Kasumi-1 (cell line): ENCODE results near the gene ZDHHC14.
"Not testable (repeated sequence)": the region's sequence is repeated elsewhere in the genome, so short reads cannot be mapped to it uniquely, and the experiment has no call there.

Experiments used
- DNase-seq, 2 experiments: peaks; one replicate each; lab custom pipeline; 2025; lab: John Stamatoyannopoulos, UW

The ZDHHC14 gene

DNA sequence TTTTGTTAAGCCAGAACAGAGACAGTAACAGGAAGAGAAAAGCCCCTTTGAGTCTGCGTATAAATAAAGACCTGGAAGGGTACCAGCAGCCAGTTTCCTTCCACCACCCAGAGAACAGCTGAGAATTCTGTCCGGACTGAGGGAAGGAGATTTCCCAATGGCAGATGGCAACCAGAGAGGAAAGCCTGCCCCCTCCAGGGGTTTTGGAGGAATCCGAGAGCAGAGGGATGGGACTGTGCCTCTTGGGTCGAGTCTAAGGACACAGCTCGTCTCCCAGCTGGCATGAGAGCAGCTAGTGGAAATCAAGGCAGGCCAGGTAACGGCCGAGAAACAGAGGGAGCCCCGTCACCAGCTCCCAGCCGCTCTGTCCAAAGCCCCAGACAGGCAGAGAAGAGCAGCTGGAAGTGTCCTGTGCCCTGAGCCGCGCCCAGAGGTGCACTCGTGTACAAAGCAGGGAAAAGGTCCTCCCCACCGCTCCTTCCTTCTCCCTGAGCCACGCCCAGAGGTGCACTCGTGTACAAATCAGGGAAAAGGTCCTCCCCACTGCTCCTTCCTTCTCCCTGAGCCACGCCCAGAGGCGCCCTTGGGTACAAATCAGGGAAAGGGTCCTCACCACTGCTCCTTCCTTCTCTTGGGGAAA is 308.1 kb downstream of the ZDHHC14 start:
- DNase-seq = no peak

GRCh38 chr6:157689875-157690274 is 308.9 kb downstream of the ZDHHC14 start:
- no peak for DNase-seq

- DNase-seq = no peak
Observed at GRCh38 chr6:157690441-157691210, 309.6 kb downstream of the ZDHHC14 start.

DNA sequence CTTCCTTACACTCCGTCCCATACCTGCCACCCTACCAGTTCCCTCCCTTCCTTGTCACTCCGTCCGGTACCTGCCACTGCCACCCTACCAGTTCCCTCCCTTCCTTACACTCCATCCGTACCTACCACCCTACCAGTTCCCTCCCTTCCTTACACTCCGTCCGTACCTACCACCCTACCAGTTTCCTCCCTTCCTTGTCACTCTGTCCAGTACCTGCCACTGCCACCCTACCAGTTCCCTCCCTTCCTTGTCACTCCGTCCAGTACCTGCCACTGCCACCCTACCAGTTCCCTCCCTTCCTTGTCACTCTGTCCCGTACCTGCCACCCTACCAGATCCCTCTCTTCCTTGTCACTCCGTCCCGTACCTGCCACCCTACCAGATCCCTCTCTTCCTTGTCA is 310.6 kb downstream of the ZDHHC14 start:
- DNase-seq = not testable (repeated sequence)

DNA sequence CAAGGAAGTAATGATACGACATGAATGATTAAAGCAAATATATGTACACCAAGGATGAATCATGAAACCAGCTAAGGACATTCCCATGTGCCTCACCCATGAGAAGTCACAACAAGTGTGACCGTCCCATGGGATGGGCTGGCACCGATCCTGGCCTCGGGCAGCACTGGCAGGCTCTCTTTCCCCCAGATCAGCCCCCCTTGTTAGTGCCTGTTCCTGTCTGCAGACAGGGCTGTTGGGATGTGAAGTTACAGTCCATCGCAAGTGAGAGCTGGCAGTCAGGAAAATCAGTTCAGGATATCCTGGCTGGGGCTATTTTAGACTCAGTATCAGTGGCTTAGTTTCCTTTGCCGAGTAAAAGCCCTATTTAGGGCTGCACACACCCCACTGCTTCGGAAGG is 312.9 kb downstream of the ZDHHC14 start:
- DNase-seq = no peak

DNA sequence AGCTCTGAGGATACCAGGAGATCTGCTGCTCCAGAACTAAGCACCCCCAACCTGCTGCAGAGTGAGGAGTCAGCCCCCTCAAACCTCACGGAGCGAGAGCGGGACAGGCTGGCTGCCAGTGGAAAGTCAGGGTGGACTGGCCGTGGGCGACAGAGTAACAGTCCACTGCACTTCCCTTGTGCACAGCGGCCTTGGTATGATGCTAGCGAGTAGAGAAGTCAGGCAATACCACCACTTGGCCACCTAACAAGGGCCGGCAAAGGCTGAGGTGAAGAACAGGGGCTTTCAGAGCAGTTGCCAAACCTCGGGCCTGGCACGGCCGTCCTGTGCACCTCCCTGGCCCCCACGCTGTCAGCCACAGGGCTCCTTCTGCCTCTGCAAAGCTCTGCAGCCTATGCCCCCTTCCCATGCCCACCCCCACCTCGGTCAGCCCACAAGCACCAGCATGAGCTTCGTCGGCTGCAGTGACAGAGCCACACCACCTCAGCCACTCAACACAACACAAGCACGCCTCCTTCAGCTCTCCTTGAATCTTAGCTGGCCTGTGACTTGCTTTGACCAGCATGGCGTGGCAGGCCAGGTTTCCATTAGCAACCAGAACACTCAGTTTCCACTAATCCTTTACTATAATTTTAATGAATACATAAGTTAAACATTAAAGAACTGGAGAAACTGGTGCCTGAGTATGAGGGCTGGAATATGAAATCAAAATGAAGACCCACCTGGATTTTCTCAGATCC is 314.5 kb downstream of the ZDHHC14 start:
- no peak for DNase-seq

GRCh38 chr6:157699777-157700636 is 319.0 kb downstream of the ZDHHC14 start:
- DNase-seq = no peak

- DNase-seq = not testable (repeated sequence)
Observed at GRCh38 chr6:157706351-157706750, 325.4 kb downstream of the ZDHHC14 start.

GRCh38 chr6:157706883-157707282 is 325.9 kb downstream of the ZDHHC14 start:
- no peak for DNase-seq

DNA sequence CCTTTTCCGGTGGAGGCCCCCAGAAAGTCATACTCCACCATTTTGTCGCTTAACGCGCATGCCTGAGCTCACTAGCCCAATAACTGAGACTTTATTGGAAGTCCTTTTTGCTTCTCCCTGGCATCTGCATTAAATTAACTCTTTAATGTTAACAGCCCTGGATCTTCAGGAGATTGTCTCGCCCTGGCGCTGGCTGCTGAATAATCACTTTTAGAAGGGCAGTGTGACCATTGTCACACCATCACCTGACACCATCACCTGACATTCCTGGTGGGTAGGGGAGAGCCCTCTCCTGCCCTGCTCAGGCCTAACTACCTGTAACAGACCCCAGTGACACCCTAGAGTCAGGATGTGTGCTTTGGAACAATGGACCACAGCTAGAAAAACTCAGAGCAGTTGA is 326.6 kb downstream of the ZDHHC14 start:
- no peak for DNase-seq

DNA sequence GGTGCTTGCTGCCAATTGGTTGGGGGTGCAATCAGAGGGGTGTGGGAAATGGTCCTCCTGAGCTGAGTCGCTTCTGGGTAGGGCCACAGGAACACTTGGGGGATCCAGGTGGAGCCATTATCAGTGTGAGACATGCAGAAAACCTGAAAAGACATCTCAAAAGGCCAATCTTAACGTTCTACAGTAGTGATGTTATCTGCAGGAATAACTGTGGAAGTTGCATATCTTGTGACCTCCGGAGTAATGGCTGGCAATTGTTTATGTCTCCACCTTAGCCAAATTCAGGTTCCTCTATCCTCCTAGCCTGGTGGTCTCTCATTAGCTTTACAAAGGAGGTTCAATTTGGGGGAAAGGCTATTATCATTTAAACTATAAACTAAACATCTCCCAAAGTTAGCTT is 327.2 kb downstream of the ZDHHC14 start:
- no peak for DNase-seq

DNA sequence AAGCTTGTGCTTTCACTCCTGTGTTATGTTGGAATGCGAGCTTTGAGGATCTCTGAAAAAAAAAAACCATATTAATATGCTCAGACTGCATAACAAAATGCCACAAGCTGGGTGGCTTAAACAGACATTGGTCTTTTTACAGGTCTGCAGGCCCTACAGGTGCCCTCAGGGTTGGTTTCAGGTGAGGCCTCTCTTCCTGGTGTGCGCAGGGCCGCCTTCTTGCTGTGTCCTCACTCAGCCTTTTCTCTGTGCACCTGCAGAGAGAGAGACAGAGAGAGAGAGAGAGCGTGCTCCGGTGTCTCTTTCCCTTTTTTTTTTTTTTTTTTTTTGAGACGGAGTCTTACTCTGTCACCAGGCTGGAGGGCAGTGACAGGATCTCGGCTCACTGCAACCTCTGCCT is 327.9 kb downstream of the ZDHHC14 start:
- no peak for DNase-seq

GRCh38 chr6:157709555-157709954 is 328.6 kb downstream of the ZDHHC14 start:
- no peak for DNase-seq

DNA sequence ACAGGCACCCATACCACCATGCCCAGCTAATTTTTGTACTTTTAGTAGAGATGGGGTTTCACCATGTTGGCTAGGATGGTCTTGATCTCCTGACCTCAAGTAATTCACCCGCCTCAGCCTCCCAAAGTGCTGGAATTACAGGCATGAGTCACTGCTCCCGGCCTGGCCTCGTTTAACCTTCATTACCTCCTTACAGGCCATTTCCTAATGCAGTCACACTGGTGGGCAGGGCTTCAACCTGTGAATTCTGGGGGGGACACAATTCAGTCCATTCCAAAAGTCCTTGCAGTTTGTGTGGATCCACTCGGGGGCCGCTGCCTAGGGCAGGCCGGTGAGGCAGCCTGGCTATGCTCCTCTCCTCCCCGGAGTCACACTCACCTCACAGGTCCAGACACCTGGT is 329.6 kb downstream of the ZDHHC14 start:
- no peak for DNase-seq

DNA sequence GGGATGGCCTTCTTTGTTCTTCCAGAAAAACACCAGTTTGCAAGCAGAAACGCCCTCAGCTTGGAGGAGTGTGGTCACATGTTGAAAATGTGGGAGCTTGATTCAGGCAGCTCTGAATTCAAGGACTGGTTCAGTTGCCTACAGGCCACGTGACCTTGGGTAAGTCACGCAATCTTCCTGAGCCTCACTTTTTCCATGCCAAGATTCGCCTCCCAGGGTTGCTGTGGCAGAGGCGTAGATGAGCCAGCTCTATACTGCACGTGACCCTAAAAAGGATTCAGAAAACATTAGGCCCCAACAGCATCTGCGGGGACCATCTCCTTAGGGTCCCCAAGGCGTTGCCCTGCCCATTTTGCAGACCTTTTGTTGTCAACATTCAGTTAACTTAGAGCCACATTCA is 330.1 kb downstream of the ZDHHC14 start:
- no peak for DNase-seq

DNA sequence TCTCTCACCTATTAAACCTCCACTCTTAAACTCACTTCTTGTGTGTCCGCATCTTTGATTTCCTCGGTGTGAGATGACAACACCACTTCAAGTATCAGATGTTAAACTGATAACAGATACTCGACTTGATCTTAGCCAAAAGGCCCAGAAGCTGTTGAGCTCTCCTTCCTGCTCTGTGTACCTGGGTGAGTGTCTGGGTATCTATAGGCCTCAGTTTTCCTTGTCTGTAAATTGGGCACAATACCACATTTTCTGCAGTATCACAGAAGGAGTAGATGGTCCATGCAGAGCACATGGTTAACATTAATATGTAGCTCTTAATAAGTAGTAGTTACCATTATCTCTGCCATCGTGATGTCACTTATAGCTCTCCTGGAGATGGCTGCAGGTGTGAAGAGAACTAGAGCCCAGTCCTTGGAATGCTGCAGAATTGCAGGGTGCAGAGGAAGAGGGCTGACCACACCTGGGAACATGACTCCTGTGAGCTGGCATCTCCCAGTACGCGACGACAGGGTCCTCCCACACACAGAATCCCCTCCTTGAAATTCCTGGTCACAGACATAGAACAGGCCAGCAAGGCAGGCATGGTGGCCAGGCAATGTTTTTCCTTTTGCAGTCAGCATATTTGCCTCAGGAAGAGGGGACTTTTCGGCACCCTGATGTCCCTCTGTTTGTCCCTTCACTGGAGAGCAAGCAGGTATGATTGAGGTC is 331.8 kb downstream of the ZDHHC14 start:
- no peak for DNase-seq

DNA sequence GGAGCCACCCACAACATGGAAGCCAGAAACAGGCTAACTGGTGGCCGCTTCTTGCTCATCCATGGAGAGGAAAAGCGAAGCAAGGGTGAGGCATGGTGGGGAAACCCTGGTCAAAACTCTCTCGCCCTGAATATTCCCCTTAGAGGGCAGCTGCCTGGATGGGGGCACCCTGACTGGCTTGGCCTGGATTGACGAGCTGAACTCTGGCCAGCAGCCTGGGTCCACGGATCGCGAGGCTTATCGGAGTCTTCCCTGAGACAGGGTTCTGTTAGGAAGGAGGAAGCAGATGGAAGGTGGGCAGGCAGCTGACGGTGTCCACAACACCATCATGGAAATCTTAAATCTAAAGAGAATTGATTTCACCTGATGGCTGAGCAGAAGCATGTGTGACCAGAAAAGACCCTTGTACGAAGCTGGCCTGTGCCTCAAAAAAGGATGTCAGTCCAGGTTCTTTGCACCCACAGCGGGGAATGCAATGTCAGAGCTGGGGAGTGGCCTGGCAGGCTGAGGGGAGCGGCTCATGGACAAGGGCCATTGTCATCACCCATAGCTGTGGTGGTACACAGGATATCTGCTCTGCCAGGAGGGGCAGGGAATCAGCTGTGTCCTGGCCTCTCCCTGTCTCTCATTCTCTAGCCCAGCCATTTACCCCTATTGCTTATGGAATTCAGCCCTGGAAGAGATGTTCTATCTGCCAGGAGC is 332.6 kb downstream of the ZDHHC14 start:
- no peak for DNase-seq

GRCh38 chr6:157714153-157714490 is 333.1 kb downstream of the ZDHHC14 start:
- DNase-seq = no peak

DNA sequence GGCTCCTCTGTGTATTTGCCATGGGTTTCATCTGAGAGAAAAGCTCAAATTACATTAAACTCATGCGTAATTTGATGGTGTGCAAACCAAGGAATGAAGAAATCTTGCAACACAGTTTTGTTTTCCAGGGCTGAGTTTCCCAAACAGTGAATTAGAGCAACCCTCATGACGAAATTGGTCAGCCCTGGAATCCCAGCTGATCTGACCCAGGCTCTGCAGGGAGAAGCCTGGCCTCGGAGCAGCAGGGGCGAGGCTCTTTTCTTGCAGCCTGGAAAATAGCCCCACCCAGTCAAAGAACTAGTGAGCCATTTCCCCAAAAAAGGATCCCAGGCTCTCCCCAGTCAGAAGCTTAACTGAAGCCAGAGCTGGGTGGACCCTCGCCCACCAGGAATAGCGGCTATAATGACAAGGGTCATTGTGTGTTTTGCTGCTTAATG is 334.8 kb downstream of the ZDHHC14 start:
- no peak for DNase-seq

DNA sequence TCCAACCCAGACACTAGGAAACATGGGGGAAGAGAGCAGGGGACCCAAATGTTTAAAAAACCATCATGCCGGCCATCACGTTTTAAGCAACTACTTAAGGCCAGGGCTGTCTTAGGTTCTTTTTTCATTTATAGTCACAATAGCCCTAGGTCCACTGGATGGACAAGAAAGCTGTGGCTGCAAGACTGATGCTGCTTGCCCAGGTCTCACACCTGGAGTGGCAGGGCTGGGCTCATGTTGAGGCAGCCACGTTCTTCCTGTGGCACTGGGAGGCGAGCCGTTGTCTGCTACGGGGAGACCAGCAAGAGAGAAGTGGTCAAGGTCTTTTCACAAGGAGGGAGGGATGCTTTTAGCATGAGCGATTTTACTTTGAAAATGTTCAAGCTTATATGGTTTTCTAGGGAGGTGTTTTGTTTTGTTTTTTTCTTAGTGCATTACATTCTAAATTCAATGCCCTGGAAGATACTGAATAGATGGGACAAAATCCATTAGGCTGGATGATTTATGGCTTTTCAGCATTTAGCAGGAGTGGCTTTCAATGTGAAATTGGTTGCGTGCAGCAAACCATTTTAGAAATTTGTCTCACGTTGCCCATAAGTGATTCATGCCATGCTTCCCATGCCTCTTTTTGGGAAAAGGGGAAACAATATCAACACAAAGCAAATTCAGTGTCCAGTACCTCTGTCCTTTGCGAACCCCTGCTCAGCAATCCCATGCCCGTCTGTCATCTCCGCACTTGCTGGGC is 335.4 kb downstream of the ZDHHC14 start:
- DNase-seq = no peak
